HepG2 (cell line): ENCODE results near the gene RAPGEF2. TPM values are rescaled to one million over a fixed set of nuclear protein-coding genes. Genes with fewer than 3 reads are reported as not detected.

Experiments
- ATAC-seq: fragments of 200-7000 bp; cut with Tn5 transposase; 3 replicates; pipeline ENCODE4 v1.9.1; 2020; ENCODE audit warnings: mild to moderate bottlenecking, moderate library complexity
- BruUV-seq: library from RNA; stranded (reverse); fragments of 400-500 nt; replicated peaks from 2 replicates; lab custom pipeline; 2021; lab: Mats Ljungman, UMichigan
- CTCF ChIA-PET: fragments of 300-600 bp; formaldehyde crosslinking; extraction: SDS; loops from one replicate; lab custom pipeline; 2021; ENCODE audit warnings: low total read pairs, inconsistent platforms, low intra/inter-chr PET ratio; lab: Yijun Ruan, JAX
- POLR2A ChIA-PET: fragments of 350-600 bp; sonication (Branson Sonifier 250); formaldehyde crosslinking; loops from one replicate; lab custom pipeline; 2020; ENCODE audit warnings: antibody characterized with exemption, inconsistent platforms; lab: Yijun Ruan, JAX
- DNase-seq: peaks from one replicate; pipeline ENCODE4 v3.0.0-alpha.2; 2015; ENCODE audit warnings: low spot score
- FAIRE-seq: peaks from 3 replicates; lab custom pipeline; 2011; peaks lifted over from hg19 to GRCh38; lab: Jason Lieb, UNC
- H2AFZ ChIP-seq: one replicate; pipeline ENCODE4 v1.6.1; 2011; ENCODE audit warnings: low read length, inconsistent platforms
- H3K27ac ChIP-seq: fragments of 300-600 bp; 3 replicates; pipeline ENCODE4 v1.8.0; 2011; ENCODE audit warnings: mixed run types, mild to moderate bottlenecking, mixed read lengths, low read length, inconsistent platforms; ENCODE audit not compliant: insufficient read depth; ENCODE audit errors: extremely low read length
- H3K27me3 ChIP-seq, 2 experiments: fragments of 200-600 bp in 1 of 2; 2 replicates in 1 of 2; 3 replicates in 1 of 2; pipeline versions ENCODE4 v1.6.0 to v1.8.0; 2011; ENCODE audit warnings: low read length in 2 of 2, mild to moderate bottlenecking in 2 of 2, moderate library complexity in 2 of 2, inconsistent platforms in 1 of 2; ENCODE audit not compliant: insufficient read depth in 2 of 2, control insufficient read depth in 1 of 2
- H3K36me3 ChIP-seq, 2 experiments: fragments of 200-600 bp in 1 of 2; replicated peaks in 1 of 2; 2 replicates in 1 of 2; 3 replicates in 1 of 2; pipeline versions ENCODE4 v1.5.1 to v1.8.0; 2011; ENCODE audit warnings: low read length in 2 of 2, inconsistent platforms in 1 of 2; ENCODE audit not compliant: insufficient read depth in 2 of 2, control insufficient read depth in 1 of 2
- H3K4me1 ChIP-seq: 2 replicates; pipeline ENCODE4 v1.5.1; 2012; ENCODE audit warnings: low read length, inconsistent platforms; ENCODE audit not compliant: insufficient read depth
- H3K4me2 ChIP-seq: 2 replicates; pipeline ENCODE4 v1.6.0; 2011; ENCODE audit warnings: low read depth, low read length, inconsistent platforms
- H3K4me3 ChIP-seq, 3 experiments: fragments of 200-600 bp in 1 of 3; sonication (generic), shearing (Covaris generic) in 1 of 3; replicated peaks in 1 of 3; 2 replicates each; pipeline ENCODE4 v1.5.1; 2011 to 2016; ENCODE audit warnings: low read length in 3 of 3, inconsistent platforms in 2 of 3, low read depth in 2 of 3, mild to moderate bottlenecking in 2 of 3, control low read depth in 1 of 3, mixed read lengths in 1 of 3; ENCODE audit not compliant: insufficient read depth in 1 of 3
- H3K79me2 ChIP-seq: one replicate; pipeline ENCODE4 v1.6.1; 2011; ENCODE audit warnings: low read length, inconsistent platforms; ENCODE audit not compliant: insufficient read depth
- H3K9ac ChIP-seq: 2 replicates; pipeline ENCODE4 v1.6.0; 2011; ENCODE audit warnings: mild to moderate bottlenecking, low read depth, low read length, inconsistent platforms; ENCODE audit not compliant: insufficient read depth
- H3K9me3 ChIP-seq: 2 replicates; pipeline ENCODE4 v1.5.1; 2012; ENCODE audit warnings: mild to moderate bottlenecking, low read length
- H4K20me1 ChIP-seq: 2 replicates; pipeline ENCODE4 v1.6.0; 2011; ENCODE audit warnings: inconsistent platforms, mild to moderate bottlenecking, low read length, moderate library complexity; ENCODE audit not compliant: insufficient read depth
- CCDC6 ChIP-seq: sonication (generic); formaldehyde crosslinking; IDR thresholded peaks from 2 replicates; pipeline ENCODE4 v1.8.1; 2022; ENCODE audit warnings: mild to moderate bottlenecking, missing genetic modification reagents, moderate library complexity
- CEBPG ChIP-seq: IDR thresholded peaks from 2 replicates; pipeline ENCODE4 v1.6.1; 2016
- KDM1A ChIP-seq: IDR thresholded peaks from 2 replicates; pipeline ENCODE4 v1.6.1; 2016; ENCODE audit warnings: missing compliant biosample characterization
- KLF16 ChIP-seq, 2 experiments: sonication (generic) in 1 of 2; formaldehyde crosslinking in 1 of 2; IDR thresholded peaks; 2 replicates each; pipeline versions ENCODE4 v1.6.1 to v1.8.0; 2016 to 2023; ENCODE audit warnings: missing genetic modification reagents in 2 of 2, missing compliant biosample characterization in 1 of 2
- MAFF ChIP-seq: IDR thresholded peaks from 2 replicates; pipeline ENCODE4 v1.6.1; 2011; ENCODE audit warnings: low read depth, low read length, improper control_type of control experiment
- PAF1 ChIP-seq: IDR thresholded peaks from 2 replicates; pipeline ENCODE4 v1.6.1; 2016; ENCODE audit warnings: missing genetic modification reagents, missing compliant biosample characterization
- ZBTB1 ChIP-seq: sonication (generic); formaldehyde crosslinking; IDR thresholded peaks from 2 replicates; pipeline ENCODE4 v1.4.0; 2020; ENCODE audit warnings: missing genetic modification reagents, borderline replicate concordance
- ZMYM2 ChIP-seq: sonication (generic); formaldehyde crosslinking; IDR thresholded peaks from 2 replicates; pipeline ENCODE4 v1.8.0; 2022; ENCODE audit warnings: mild to moderate bottlenecking, missing genetic modification reagents
- ZNF605 ChIP-seq: sonication (generic); formaldehyde crosslinking; IDR thresholded peaks from 2 replicates; pipeline ENCODE4 v1.8.0; 2022; ENCODE audit warnings: mild to moderate bottlenecking, missing genetic modification reagents
- ZNF629 ChIP-seq: sonication (generic); formaldehyde crosslinking; conservative IDR thresholded peaks from 2 replicates; pipeline ENCODE4 v1.5.0; 2020; ENCODE audit warnings: missing genetic modification reagents
- ZNF775 ChIP-seq: sonication (generic); formaldehyde crosslinking; IDR thresholded peaks from 2 replicates; pipeline ENCODE4 v1.4.0; 2020; ENCODE audit warnings: missing genetic modification reagents, mild to moderate bottlenecking, moderate library complexity, borderline replicate concordance
- WGBS: methylation state at CpG from one replicate; pipeline ENCODE4 v1.1.6; 2017; ENCODE audit warnings: low lambda C conversion rate; 5-methylcytosine and 5-hydroxymethylcytosine counted together
- in situ Hi-C: cut with HindIII; loops from 2 replicates; pipeline ENCODE4 v1.10.0; 2017; ENCODE audit warnings: low pct_unique_long_range_greater_than_20kb; ENCODE audit not compliant: extremely low pct_ligation_motif_present
- intact Hi-C: fragments of 100-400 bp; cut with micrococcal nuclease; formaldehyde crosslinking; loops from one replicate; pipeline ENCODE4 v1.10.0; 2022; ENCODE audit not compliant: unreplicated experiment
- polyA plus RNA-seq, 8 experiments: library from polyadenylated mRNA; depleted of rRNA in 3 of 8; stranded (reverse) in 7 of 8; unstranded in 1 of 8; fragments of >200 nt; fragmentation: Illumina TruSeq in 4 of 8; extraction: Trizol in 4 of 8; gene quantifications; 2 replicates each; pipeline versions ENCODE4 v1.2.1 to v1.2.3, GENCODE V29; 2011 to 2016; ENCODE audit warnings: low read depth in 4 of 8, missing spikeins in 1 of 8, mixed read lengths in 1 of 8; ENCODE audit not compliant: insufficient read depth in 1 of 8
- total RNA-seq, 5 experiments: library from RNA; depleted of rRNA; stranded (reverse); fragments of >200 nt; fragmentation: Illumina TruSeq; extraction: Trizol; gene quantifications; 2 replicates each; pipeline ENCODE4 v1.2.3, GENCODE V29; 2016; ENCODE audit warnings: low read depth in 1 of 5
- TF ChIP-seq, protein P1 (sequence below): IDR thresholded peaks from 2 replicates; pipeline ENCODE4 v1.6.1; 2016

RAPGEF2 gene
- total and polyA plus RNA-seq, 2 of the 13 experiments (the other 11 are each of a cell fraction or from before 2014, with no cell fraction given), result 19.2 to 23.0 TPM

DNA sequence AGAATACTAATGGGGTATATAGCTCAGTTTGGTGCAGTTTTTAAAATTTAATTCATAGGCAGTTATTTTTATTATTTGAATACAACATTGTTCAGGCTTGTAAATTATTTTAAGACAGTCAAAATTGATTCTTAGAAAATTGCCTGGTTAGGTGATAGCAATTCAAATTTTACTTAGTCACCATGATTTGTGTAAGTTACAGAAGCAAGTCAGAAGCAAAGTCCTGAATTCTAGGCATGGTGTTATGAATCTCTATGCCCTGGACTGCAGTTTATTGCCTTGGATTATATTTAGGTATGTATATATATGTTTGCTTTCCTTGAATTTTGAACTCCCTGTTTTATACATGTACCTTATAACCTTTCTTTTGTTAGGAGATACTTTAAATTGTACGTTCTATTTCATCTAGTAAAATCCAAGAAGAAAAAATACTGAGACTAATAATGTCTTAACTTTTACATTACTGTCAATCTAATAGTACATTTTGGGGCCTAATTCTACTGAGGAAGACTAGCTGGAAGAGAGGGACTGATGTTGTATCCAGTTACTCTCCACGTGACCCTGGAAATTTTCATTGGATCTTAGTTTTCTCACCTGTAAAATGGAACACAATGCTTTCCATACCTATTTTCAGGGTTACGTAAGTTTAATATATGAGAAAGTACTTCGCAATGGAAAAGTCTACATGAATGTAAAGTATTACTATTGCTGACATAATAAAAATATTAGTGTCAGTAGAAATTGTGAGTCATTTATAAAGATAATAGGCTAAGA, 25.1 kb downstream of the RAPGEF2 start:
- DNase-seq (no peak), FAIRE-seq (no peak), ATAC-seq (no peak)
- no peak overlapping the region for H3K9ac ChIP-seq
- no peaks in the 10 kb centered on the region for H3K9me3 ChIP-seq
- TF ChIP-seq ZNF629 (CRISPR knock-in tag) (peak; percentile 65), KLF16 (CRISPR knock-in tag; IDR thresholded peaks at IDR 0.05) (no peak)
- no peaks in the 10 kb centered on the region; the same call in 1 of the 2 replicates for H4K20me1 ChIP-seq
- no peak overlapping the region for H3K4me2 ChIP-seq
- no peaks in the 10 kb centered on the region for H3K27me3 ChIP-seq
- no peak overlapping the region for H3K27ac ChIP-seq
- 97% methylated on average over 4 of the region's 4 CpGs for WGBS
- no peak overlapping the region for H3K4me3 ChIP-seq
- H3K4me1 ChIP-seq, result peaks cover 27% of the 10 kb centered on the region
- no peak overlapping the region for H2AFZ ChIP-seq
- H3K79me2 ChIP-seq, result peaks cover 35% of the 10 kb centered on the region
- no peaks in the 10 kb centered on the region for H3K36me3 ChIP-seq
- no TSS peak for BruUV-seq
- ChIA-PET CTCF (no interaction called here), POLR2A (no interaction called here)
- intact Hi-C loops, result no loop called here
- in situ Hi-C loops, result no loop called here

DNA sequence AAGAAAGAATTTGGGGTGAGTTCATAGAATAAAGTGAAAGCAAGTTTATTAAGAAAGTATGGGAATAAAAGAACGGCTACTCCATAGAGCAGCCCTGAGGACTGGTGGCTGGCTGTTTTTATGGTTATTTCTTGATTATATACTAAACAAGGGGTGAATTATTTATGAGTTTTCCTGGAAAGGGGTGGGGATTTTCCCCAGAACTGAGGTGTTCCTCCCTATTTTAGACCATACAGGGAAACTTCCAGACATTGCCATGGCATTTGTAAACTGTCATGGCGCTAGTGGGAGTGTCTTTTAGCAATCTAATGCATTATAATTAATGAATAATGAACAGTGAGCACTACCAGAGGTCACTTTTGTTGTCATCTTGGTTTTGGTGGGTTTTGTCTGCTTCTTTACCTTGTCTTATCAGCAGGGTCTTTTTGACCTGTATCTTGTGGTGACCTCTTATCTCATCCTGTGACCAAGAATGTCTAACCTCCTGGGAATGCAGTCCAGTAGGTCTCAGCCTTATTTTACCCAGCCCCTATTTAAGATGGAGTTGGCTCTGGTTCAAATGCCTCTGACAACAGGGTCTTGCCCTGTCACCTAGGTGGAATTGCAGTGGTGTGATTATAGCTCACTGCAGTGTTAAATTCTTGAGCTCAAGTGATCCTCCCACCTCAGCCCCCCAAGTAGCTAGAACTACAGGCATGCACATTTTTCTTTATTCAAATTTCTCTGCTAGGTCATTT, 27.1 kb downstream of the RAPGEF2 start:
- no peak overlapping the region for H3K4me2 ChIP-seq
- in situ Hi-C loops (no loop called here), intact Hi-C loops (loop anchor here (5.0 kb wide), 1 partner anchor 1673 kb away; no protein-coding TSS in a partner anchor)
- BruUV-seq, result no TSS peak
- H3K9ac ChIP-seq, result no peak overlapping the region
- DNase-seq (no peak), ATAC-seq (no peak), FAIRE-seq (no peak)
- peaks cover 20% of the 10 kb centered on the region for H3K4me1 ChIP-seq
- no peaks in the 10 kb centered on the region for H3K27me3 ChIP-seq
- no peaks in the 10 kb centered on the region for H3K36me3 ChIP-seq
- no peaks in the 10 kb centered on the region; the same call in 1 of the 2 replicates for H4K20me1 ChIP-seq
- ChIA-PET CTCF (no interaction called here), POLR2A (no interaction called here)
- H3K27ac ChIP-seq, result no peak overlapping the region
- no peak overlapping the region for H3K4me3 ChIP-seq
- no peak for TF ChIP-seq KDM1A (CRISPR knock-in tag)
- TF ChIP-seq ZBTB1 (CRISPR knock-in tag), result no peak
- no peak for TF ChIP-seq CEBPG (CRISPR knock-in tag)
- no peak for TF ChIP-seq PAF1 (CRISPR knock-in tag)
- TF ChIP-seq ZNF605 (CRISPR knock-in tag), result no peak
- no peak for TF ChIP-seq MAFF
- no peak for TF ChIP-seq ZNF775 (CRISPR knock-in tag)
- TF ChIP-seq, protein P1, sequence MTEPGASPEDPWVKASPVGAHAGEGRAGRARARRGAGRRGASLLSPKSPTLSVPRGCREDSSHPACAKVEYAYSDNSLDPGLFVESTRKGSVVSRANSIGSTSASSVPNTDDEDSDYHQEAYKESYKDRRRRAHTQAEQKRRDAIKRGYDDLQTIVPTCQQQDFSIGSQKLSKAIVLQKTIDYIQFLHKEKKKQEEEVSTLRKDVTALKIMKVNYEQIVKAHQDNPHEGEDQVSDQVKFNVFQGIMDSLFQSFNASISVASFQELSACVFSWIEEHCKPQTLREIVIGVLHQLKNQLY (CRISPR knock-in tag), result no peak
- no peak for TF ChIP-seq CCDC6
- TF ChIP-seq ZMYM2 (CRISPR knock-in tag), result no peak
- no peaks in the 10 kb centered on the region for H3K9me3 ChIP-seq
- no peak overlapping the region for H2AFZ ChIP-seq
- peaks cover 29% of the 10 kb centered on the region for H3K79me2 ChIP-seq
- 98% methylated on average over 2 of the region's 2 CpGs for WGBS
